ENCODE data around the gene NACA2. TPM values are rescaled to one million over a fixed set of nuclear protein-coding genes. Genes with fewer than 3 reads are reported as not detected.
"Not testable (repeated sequence)": the region's sequence is repeated elsewhere in the genome, so short reads cannot be mapped to it uniquely, and the experiment has no call there.

Gene NACA2
- polyA plus RNA-seq, 2 of the 4 experiments (the other 2 are of a cell fraction), result 0.34 to 0.40 TPM

DNA sequence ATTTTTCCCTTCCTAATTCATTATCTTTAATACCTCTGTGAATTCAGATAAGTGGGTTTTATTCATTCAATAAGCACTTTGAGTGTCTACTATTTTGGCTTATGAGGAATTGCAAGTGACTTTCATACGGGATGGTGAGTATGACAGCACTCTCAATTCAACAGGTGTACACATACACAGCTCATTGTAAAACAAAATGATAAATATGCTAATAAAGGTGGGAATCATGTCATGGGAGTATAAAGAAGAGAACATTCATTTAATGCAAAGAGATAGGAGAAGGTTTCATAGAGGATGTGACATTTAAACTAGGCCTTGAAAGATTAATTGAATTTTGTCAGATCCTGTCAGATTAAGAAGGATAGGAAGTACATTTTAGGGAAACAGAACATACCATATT lies 19.4 kb downstream of the NACA2 start:
- Histone ChIP-seq H3K9me3 (peaks cover 24% of the 10 kb centered on the region), H3K4me1 (peaks cover 44% of the 10 kb centered on the region), H3K4me2 (no peak overlapping the region), H3K27ac (no peak overlapping the region; a peak in 1 of 6 replicates), H3K4me3 (no peak overlapping the region)
- WGBS (ENCODE audit: missing lambda C conversion rate), result 95% methylated on average over 1 of the region's 1 CpG
- no peak for TF ChIP-seq FOSB (CRISPR knock-in tag; IDR thresholded peaks at IDR 0.05)
- TF ChIP-seq ZSCAN20 (CRISPR knock-in tag; IDR thresholded peaks at IDR 0.05), result no peak
- no peak for TF ChIP-seq CBX8 (IDR thresholded peaks at IDR 0.05)
- no peak for TF ChIP-seq HOXB13 (CRISPR knock-in tag; IDR thresholded peaks at IDR 0.05; ENCODE audit: low read depth)
- TF ChIP-seq ZNF302 (CRISPR knock-in tag; IDR thresholded peaks at IDR 0.05), result no peak
- no peak for TF ChIP-seq HEYL (CRISPR knock-in tag; IDR thresholded peaks at IDR 0.05)
- TF ChIP-seq CBX2 (IDR thresholded peaks at IDR 0.05; ENCODE audit: borderline replicate concordance, low read depth), result no peak
- FAIRE-seq, result no peak
- ChIA-PET CTCF (interaction anchor here (9.8 kb wide), 1 partner anchor 154 kb away, joined by 357 read pairs; no protein-coding TSS in a partner anchor), POLR2A (no interaction called here)
- no peak for DNase-seq (ENCODE audit: low read depth in 1 of 2, low spot score in 1 of 2)
- ATAC-seq, result no peak

DNA sequence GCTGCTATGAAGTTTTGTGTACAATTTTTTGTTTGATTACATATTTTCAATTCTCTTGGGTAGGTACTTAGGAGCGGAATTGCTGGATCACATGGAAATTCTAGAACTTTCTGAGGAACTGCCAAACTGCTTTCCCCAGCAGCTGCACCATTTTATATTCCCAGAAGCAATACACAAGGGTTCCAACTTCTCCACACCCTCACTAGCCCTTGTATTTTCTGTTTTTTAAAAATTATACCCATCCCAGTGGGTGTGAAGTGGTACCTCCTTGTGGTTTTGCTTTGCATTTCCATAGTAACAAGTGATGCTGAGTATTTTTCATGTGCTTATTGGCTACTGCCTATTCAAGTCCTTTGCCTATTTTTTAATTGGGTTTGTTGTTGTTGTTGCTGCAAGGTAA lies 20.9 kb downstream of the NACA2 start:
- ATAC-seq (no peak), DNase-seq (ENCODE audit: low read depth in 1 of 2, low spot score in 1 of 2) (peak in 1 of 2 experiments; percentile 61), FAIRE-seq (no peak)
- peaks cover 24% of the 10 kb centered on the region for H3K9me3 ChIP-seq
- H3K4me1 ChIP-seq, result peaks cover 39% of the 10 kb centered on the region
- peak overlapping the region; percentile 87 to 88; a peak in 3 of 6 replicates for H3K27ac ChIP-seq
- no peak overlapping the region for H3K4me2 ChIP-seq
- WGBS (ENCODE audit: missing lambda C conversion rate), result 98% methylated on average over 1 of the region's 1 CpG
- no peak overlapping the region for H3K4me3 ChIP-seq
- TF ChIP-seq, protein P1, sequence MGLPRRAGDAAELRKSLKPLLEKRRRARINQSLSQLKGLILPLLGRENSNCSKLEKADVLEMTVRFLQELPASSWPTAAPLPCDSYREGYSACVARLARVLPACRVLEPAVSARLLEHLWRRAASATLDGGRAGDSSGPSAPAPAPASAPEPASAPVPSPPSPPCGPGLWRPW (IDR thresholded peaks at IDR 0.05), result no peak
- TF ChIP-seq BCL3 (IDR thresholded peaks at IDR 0.05) (no peak), RFX5 (IDR thresholded peaks at IDR 0.05) (peak; percentile 98)
- CTCF ChIA-PET, result interaction anchor here (1.0 to 9.8 kb wide), 2 partner anchors 44 to 152 kb away, joined by 3 to 357 read pairs; no protein-coding TSS in a partner anchor
- POLR2A ChIA-PET, result no interaction called here

GRCh38 chr17:61569525-61569924 lies 21.5 kb downstream of the NACA2 start:
- POLR2A ChIA-PET, result interaction anchor here (1.8 kb wide), 1 partner anchor 157 kb away, joined by 8 read pairs; no protein-coding TSS in a partner anchor
- FAIRE-seq, result not testable (repeated sequence)
- WGBS (ENCODE audit: missing lambda C conversion rate), result 87% methylated on average over 5 of the region's 5 CpGs

DNA sequence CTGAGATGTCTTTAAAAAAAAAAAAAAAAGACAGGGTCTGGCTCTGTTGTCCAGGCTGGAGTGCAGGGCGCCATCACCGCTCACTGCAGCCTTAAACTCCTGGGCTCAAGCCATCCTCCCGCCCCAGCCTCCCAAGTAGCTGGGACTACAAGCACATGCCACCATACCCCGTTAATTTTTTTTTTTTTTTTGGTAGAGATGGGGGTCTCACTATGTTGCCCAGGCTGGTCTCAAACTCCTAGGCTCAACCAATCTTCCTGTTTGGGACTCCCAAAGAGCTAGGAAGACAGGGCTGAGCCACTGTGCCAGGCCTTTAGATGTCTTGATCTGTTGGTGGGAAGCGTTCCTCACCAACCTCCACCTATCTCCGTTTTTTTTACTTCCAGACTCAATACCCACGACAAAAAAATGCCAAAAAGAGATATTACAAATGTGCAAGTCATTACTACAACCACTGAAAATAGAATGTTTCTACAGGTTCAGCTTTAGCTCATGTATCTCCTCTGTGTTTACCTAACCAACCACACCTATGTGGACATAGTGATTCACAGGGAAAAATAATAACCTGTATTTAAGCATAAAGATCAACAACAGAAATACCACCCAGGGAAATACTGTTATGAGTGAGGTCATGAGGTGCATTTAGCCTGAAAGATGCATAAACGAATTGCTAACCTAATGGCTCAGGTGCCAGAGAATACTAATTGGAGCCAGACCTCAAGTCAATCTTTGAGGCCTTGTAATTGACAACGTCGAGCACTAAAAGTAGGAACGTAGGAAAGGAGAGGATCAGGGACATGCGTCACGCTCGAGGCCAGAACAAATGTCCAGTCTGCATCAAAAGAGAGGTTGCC lies 22.6 kb downstream of the NACA2 start:
- Histone ChIP-seq H3K4me2 (peak overlapping the region; percentile 61), H3K4me1 (peaks cover 33% of the 10 kb centered on the region), H3K9me3 (peaks cover 24% of the 10 kb centered on the region), H3K27ac (peak overlapping the region; percentile 87 to 88), H3K4me3 (peak overlapping the region; percentile 12; the same call in 1 of the 3 replicates)
- ATAC-seq (peak; percentile 96 to 97), FAIRE-seq (peak; percentile 100), DNase-seq (ENCODE audit: low read depth in 1 of 2, low spot score in 1 of 2) (peak; percentile 94 to 97)
- CTCF ChIA-PET, result interaction anchor here (0.5 to 3.4 kb wide), 8 partner anchors 15 to 268 kb away, joined by 3 to 35 read pairs (median 5); no protein-coding TSS in a partner anchor
- POLR2A ChIA-PET, result interaction anchor here (1.8 kb wide), 1 partner anchor 156 kb away, joined by 8 read pairs; no protein-coding TSS in a partner anchor
- WGBS (ENCODE audit: missing lambda C conversion rate), result 12% methylated on average over 14 of the region's 14 CpGs
- TF ChIP-seq ZNF302 (CRISPR knock-in tag; IDR thresholded peaks at IDR 0.05), result peak; percentile 86
- TF ChIP-seq BCL3 (IDR thresholded peaks at IDR 0.05), result peak; percentile 96
- peak; percentile 72 for TF ChIP-seq TP53 (CRISPR knock-in tag; IDR thresholded peaks at IDR 0.05)
- TF ChIP-seq JUN (IDR thresholded peaks at IDR 0.05), result peak; percentile 95 to 99
- no peak for TF ChIP-seq POLR2AphosphoS2 (conservative IDR thresholded peaks at IDR 0.05; ENCODE audit: low read length)
- TF ChIP-seq MAX (IDR thresholded peaks at IDR 0.05), result peak; percentile 93
- no peak for TF ChIP-seq CBX2 (IDR thresholded peaks at IDR 0.05; ENCODE audit: borderline replicate concordance, low read depth)
- TF ChIP-seq REST (IDR thresholded peaks at IDR 0.05), result no peak
- TF ChIP-seq KDM5A (IDR thresholded peaks at IDR 0.05), result no peak
- 0 out of 2 replicates have a peak, but pooled peaks have one; percentile 35 for TF ChIP-seq MYC (IDR thresholded peaks at IDR 0.05; ENCODE audit: borderline replicate concordance, low read length)
- no peak for TF ChIP-seq RNF2 (IDR thresholded peaks at IDR 0.05; ENCODE audit: borderline replicate concordance, low read depth)
- TF ChIP-seq HOXA7 (CRISPR knock-in tag; IDR thresholded peaks at IDR 0.05), result peak; percentile 89
- TF ChIP-seq FOXS1 (CRISPR knock-in tag; IDR thresholded peaks at IDR 0.05), result peak; percentile 98

More at GRCh38 chr17:61569525-61569924, 21.5 kb downstream of the NACA2 start:
- peaks cover 24% of the 10 kb centered on the region for H3K9me3 ChIP-seq
- peak overlapping the region; percentile 87 to 88 for H3K27ac ChIP-seq
- not testable (repeated sequence) for ATAC-seq; DNase-seq (ENCODE audit: low read depth in 1 of 2, low spot score in 1 of 2); H3K4me3 ChIP-seq
- peak overlapping the region; percentile 61; the same call in 1 of the 3 replicates for H3K4me2 ChIP-seq
- CTCF ChIA-PET, result interaction anchor here (1.4 to 3.4 kb wide), 4 partner anchors 19 to 161 kb away, joined by 5 to 35 read pairs (median 6); no protein-coding TSS in a partner anchor
- peaks cover 36% of the 10 kb centered on the region for H3K4me1 ChIP-seq
